COLO829 (cell line): ENCODE measurements around the gene AK6.
"Not testable (repeated sequence)": the region's sequence is repeated elsewhere in the genome, so short reads cannot be mapped to it uniquely, and the experiment has no call there.

Experiments used
- DNase-seq: peaks from one replicate; pipeline ENCODE4 v3.0.0; 2012; ENCODE audit warnings: low spot score

The AK6 gene

GRCh38 chr5:69369340-69370121 is at the start of gene AK6, which contains the start of the genes RAD17 and TAF9:
Gene AK6 (minus strand): TSS chr5:69369520. CDS start chr5:69369490, 30 bp downstream.
Gene RAD17 (plus strand): TSS chr5:69369818. CDS start chr5:69372209, 2,391 bp downstream.
Gene TAF9 (minus strand): TSS chr5:69369520. CDS start chr5:69365737, 3,783 bp downstream.
- peak; percentile 44 for DNase-seq

GRCh38 chr5:69418554-69418953 is 49.2 kb upstream of the AK6 start:
- no peak for DNase-seq

GRCh38 chr5:69416699-69417098 is 47.4 kb upstream of the AK6 start:
- DNase-seq = no peak

- no peak for DNase-seq
These were observed 46.9 kb upstream of the AK6 start for GRCh38 chr5:69416180-69416579.

DNA sequence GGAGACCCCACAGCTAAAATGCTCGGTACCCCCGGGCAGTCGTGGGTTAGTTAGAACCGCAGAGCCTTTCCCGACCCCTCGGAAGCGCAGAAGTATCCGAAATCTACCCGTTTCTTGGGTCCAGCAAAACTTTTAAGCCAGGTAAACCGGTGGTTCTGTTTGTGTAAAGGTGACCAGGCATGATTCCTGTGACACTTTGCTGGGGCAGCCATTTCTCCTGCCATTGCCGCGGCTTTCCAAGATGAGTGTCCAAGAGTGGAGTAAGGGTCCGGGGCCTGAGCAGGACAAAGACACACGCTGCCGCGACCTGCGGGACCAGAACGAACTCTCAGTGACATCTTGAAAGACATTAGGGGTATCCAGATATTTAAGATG is 46.3 kb upstream of the AK6 start:
- DNase-seq = no peak

GRCh38 chr5:69414885-69415583 is 45.7 kb upstream of the AK6 start, which contains the start of gene MARVELD2:
Gene MARVELD2 (plus strand): TSS chr5:69415116. CDS start chr5:69419386, 4,270 bp downstream.
- no peak for DNase-seq

GRCh38 chr5:69404659-69405330 is 35.5 kb upstream of the AK6 start:
- no peak for DNase-seq

DNA sequence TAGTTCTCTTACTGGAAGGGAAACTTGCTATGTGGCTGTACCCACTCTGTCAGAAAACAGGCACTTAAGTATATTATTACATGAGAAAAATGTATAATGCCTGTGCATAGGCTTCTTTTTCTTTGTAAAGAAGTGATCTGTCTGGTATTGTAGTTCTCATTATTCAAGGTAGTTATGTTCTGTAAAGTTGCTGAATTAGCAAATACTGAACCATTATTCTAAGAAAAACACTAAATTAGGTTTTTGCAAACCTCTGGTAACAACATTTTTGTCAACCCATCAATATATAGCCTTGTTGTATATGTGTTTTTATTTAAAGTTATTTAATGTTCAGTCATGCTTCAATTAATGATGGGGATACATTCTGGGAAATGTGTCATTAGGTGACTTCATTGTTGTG is 9.1 kb upstream of the AK6 start:
- no peak for DNase-seq

- no peak for DNase-seq
These were observed 5.7 kb upstream of the AK6 start for GRCh38 chr5:69374911-69375446.

GRCh38 chr5:69372394-69372793 is 3.1 kb upstream of the AK6 start:
- no peak for DNase-seq

DNA sequence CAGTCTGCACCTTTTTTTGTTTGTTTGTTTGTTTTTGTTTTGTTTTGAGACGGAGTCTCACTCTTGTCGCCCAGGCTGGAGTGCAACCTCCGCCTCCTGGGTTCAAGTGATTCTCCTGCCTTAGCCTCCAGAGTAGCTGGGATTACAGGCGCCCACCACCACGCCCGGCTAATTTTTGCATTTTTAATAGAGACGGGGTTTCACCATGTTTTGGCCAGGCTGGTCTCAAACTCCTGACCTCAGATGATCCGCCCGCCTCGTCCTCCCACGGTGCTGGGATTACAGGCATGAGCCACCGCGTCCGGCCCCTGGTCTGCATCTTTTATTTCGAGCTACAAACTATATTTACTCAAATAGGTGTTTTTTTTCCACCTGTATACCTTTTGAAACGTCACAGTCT is 1.0 kb upstream of the AK6 start:
- not testable (repeated sequence) for DNase-seq

DNA sequence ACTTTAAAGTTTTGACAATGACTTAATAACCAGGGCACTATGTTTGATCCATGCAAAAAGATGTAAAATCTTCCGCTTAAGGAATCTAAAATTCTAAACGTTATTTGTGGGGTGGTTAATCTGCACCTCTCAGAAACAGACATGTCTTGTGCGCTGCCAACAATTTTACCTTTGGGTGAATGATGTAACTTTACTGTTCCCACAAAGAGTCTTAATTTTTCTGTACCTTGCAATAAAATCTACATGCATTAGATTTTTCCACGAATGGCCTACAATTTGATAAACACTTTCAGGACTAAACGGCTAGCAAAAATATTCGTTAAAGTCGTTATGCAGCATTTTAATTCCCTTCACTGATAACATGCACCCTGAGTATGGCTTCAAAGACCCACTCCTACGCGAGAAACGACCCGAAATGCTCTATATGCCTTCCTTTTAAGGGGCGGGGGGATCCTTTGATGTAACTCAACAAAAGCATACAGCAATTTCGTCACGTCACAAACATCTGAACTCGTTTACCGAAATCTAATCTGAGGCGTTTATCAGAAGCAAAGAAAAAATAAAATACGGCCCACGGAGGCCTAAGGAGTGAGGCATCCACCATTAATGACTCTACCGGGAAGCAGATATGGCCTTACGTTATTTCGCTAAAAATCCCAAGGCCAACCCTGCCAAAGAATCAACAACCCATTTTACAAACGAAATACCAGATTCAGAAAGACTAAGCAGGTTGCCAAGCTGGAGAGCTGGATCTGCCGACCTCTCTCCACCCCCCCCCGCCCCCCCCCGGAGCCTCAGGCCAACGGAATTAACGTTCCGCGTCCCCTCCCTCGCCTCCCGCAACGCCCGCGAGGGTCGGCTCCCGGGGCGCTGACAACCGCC is 621 bp downstream of the AK6 start:
- peak; percentile 8 for DNase-seq

GRCh38 chr5:69367697-69368279 is 1.5 kb downstream of the AK6 start:
- DNase-seq = no peak

- DNase-seq = no peak
These were observed 4.5 kb downstream of the AK6 start for GRCh38 chr5:69364850-69365249.

GRCh38 chr5:69364414-69364813 is 4.9 kb downstream of the AK6 start:
- no peak for DNase-seq

DNA sequence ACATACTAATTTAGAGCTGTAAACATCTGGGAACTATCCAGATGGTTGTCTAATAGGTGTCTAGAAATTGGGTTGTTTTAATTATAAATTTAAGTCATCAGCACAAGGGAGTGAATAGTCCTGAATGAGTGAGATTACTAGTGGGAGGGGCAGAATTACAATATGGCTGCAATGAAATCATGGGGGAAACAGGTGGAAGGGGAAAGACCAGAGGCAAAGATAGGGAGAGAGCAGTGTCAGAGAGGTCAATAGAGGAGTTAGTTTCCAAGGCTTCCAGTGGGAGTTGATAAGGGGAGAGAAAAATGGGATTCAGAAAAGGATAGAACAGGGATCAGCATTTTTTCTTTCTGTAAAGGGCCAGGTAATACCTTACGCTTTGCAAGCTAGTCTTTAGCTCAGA is 8.9 kb downstream of the AK6 start:
- no peak for DNase-seq

DNA sequence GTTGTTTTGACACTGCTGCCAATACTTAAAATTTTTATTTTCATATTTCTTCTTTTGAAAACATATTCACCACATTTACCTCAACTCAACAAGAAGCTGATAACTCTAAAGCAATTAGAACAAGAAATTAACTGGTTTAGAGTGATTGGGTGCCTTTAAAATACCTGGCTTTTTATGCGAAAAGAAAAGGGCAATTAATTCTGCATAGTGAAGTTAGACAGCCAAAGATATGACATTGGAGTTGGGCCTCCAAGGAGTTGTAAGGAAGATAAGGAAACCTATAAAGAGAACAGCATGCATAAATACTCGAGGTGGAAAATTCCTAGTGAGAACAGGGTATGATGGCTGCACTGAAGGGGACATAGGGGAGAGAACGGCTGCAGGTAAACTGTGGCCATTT is 9.6 kb downstream of the AK6 start:
- DNase-seq = no peak

GRCh38 chr5:69350664-69351063 is 18.7 kb downstream of the AK6 start:
- DNase-seq = no peak

- no peak for DNase-seq
These were observed 26.2 kb downstream of the AK6 start for GRCh38 chr5:69343083-69343482.

DNA sequence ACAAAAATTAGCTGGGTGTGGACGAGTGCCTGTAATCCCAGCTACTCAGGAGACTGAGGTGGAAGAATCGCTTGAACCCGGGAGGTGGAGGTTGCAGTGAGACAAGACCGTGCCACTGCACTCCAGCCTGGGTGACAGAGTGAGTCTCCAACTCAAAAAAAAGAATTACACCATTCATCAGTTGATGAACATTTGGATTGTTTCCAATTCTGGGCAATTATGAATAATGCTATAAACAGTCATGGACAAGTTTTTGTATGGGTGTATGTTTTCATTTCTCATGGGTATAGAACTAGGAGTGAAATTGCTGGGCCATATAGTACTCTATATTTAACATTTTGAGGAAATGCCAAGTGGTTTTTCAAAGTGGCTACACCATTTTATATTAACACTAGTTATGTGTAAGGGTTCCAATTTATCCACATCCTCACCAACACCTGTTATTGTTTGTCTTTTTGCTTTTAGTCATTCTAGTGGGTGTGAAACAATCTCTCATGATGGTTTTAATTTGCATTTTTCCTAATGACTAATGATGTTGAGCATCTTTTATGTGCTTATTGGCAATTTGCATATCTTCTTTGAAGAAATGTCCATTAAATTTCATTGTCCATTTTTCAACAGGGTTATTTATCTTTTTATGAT is 27.7 kb downstream of the AK6 start:
- no peak for DNase-seq
